Stimulated activated CD4-positive, alpha-beta T cell treated with anti-CD3 and anti-CD28 coated beads, Interleukin-15, amount 100 ng/mL, for 48 hours (primary cell): ENCODE results near the gene C1orf216.
A peak's percentile ranks its signal among the peaks of the same experiment; 100 is the strongest.
"Not testable (repeated sequence)": the region's sequence is repeated elsewhere in the genome, so short reads cannot be mapped to it uniquely, and the experiment has no call there.

Source experiments
- DNase-seq, 2 donors: peaks; one replicate each; pipeline ENCODE4 v3.0.0-alpha.2; 2020; ENCODE audit warnings: low read depth in 2 of 2

The C1orf216 gene, protein sequence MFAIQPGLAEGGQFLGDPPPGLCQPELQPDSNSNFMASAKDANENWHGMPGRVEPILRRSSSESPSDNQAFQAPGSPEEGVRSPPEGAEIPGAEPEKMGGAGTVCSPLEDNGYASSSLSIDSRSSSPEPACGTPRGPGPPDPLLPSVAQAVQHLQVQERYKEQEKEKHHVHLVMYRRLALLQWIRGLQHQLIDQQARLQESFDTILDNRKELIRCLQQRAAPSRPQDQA

DNA sequence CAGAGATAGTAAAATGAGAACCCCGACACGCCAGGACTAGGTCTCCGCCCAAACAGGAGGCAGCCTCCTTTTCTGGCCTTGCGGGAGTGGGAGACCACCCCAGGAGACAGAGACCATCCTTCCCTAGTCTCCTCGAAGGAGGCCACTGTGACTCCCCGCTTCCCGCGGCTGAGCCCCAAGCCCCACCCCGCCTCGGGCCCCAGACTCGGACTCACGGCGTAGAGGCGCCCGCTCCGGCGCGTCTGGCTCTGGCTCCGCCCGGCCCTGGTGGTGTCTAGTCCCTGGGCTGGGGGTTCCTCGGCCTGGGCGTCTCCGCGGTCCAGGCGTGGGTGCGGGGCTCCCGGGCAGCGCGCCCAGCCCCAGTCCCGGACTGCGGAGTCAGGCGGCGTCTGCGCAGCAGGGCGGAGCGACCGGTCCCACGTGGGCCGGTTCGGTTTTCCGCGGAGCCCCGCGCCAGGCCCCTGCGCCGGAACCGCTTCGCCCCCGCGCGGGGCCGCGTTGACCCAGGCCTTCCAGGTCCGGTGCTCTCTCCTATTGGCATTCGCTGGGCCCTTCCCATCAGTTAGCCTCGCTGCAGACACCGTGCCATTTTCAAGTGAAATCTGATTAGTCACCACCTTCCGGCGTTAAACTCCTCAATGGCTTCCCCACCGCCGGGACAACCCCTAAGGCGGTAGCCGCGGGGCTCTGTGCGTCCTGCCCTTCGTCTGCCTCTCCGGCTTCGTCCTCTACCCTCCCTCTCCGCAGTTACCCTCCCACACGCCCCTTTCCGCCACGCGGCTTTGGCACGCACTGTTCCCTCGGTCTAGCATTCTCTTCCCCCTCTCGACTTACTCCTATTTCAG is at the start of gene C1orf216:
Gene C1orf216, minus strand, starts transcription at position 393 of the 845 bp plus-strand sequence. CDS start 2,563 bp downstream, outside the sequence.
- peak; percentile 72 for DNase-seq

DNA sequence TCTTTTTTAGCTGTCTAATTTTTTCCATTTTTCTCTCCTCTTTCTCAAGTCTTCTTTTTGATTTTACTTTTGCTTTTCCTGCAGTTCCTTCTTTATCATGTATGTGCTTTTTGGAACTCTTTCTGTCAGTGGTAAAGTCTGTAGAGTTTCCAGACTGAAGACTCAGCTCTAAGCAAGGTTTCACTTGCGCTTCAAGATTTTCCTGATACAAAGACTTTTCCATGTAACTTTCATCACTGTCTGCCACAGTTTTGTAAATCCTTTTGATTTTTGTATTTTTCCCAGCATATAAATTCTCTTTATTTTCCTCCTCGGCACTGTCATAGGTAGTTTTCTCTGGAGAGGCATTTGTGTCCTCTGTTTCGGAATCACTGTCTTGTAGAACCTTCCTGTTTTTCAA is 45.6 kb upstream of the C1orf216 start:
- DNase-seq: no peak

DNA sequence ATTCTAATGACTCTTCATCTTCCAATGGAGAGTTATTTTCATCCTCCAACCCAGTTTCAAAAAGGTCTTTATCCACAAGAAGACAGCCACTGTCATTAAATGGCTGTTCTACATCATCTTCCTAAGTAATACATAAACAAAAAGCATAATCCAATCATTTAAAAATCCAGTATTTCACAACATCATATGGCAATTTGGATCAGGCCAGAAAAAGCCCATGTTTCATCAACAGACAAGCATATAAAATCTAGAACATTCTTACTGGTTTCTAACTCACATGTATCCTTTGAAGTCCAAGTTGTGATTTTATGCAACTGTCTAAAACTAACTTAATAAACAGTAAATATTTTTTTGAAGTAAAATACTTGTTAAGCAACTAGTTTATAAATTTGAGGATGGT is 44.5 kb upstream of the C1orf216 start:
- DNase-seq: no peak

DNA sequence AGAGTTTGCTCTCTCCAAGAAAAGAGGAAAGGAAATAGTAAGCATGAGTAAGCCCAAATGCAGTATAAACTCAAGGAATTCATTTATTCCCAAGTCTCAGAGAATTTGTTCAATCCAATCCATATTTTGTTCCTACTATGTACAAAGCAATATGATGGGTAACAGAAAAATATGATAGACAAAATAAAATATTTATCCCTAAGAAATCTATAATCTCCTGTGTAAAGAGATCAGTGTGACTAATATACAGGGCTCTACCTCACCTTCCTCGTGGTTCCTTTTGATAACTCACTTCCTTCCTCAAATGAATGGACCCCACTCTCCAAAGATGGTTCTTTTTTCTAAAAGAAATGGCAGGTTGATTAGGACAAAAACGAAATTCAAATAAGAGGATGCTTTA is 43.5 kb upstream of the C1orf216 start:
- DNase-seq: no peak

DNA sequence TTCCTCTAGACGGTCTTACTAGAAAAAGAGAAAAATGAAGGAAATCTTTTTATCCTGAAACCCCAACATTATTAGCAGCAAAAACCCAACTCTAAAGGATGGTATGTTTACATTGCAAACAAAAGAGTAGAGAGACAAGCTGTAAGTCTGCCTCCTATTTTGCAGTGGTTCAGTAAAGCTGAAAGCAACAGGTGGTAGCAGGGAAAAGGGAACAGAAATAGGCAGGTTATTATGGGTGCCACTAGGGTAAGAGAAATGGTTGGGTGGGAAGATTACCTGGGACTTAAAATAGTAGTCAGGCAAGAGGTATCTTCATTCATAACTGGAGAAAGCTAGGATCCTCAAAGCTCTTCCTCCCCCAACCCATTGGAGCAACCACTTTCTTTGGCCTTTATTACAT is 37.4 kb upstream of the C1orf216 start:
- DNase-seq: no peak

DNA sequence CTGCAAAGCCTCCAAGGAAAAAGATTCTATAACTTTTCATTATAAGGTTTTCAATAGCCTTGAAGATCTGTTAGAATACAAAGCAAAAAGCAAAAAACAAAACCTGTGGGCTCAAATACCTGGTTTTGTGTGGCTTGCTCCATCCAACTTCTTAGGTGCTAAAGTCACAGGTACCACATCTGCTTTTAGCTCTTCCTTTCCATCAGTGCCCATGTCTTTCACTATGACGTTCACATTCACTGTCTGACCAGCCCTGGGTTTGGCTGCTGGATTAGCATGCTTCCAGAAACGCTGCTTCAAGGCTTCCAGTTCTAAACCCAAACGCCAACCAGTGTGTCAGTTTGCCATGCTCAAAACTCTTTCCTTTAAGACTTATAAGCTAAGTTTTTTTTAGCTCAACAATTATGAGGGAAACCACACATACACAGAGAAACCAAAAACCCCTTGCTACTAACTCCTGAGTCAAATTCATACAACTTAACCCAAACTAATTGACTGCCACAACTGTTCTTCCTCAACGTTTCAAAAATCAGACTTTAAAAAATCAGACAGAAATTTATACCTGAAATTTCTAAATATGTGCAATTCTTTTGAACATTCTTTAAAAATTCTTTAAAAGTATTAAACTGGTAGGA is 35.1 kb upstream of the C1orf216 start:
- no peak for DNase-seq

DNA sequence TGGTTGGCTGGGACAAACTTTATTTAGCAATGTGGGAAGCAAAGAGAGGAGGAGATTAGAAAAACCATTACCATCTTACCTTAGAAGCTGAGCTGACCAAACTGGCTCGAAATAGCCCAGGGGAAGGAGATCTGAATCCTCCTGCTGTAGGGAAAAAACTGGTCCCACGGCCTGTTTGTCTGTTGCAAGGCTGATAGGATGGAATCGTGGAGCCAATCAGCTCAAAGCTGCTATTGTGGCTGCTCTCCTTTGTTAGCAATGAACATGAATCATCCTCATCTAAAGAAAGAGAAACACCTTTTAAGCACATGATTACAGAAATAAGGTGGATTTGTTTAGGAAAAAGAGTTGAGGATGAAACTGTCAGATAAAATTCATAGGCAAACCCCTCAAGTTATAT is 29.6 kb upstream of the C1orf216 start:
- no peak for DNase-seq

DNA sequence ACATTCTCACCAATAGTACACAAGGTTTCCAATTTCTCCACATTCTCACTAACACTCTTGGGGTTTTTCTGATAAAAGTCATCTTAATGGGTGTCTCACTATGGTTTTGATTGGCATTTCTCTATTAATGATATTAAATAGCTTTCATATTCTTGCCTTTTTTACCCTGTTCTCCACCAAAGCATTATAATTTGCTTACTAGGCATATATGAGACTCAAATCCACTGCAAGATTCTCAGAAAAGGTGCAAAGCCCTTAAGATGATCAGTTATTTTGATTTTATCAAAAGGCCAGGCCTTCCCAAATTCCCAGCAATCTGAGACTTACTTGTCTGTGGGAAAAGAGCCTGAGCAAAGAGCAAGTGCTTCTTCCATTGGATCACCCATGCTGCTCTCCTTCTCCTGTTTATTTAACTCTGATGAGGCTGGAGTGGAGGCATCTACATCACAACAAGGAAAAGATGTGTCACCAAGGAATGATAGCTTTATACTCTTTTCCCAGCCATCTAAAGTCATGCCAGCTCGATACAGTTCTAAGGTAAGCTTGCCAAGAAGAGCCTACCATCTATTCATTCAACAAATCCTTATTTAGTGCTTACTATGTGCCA is 26.5 kb upstream of the C1orf216 start:
- DNase-seq: no peak

DNA sequence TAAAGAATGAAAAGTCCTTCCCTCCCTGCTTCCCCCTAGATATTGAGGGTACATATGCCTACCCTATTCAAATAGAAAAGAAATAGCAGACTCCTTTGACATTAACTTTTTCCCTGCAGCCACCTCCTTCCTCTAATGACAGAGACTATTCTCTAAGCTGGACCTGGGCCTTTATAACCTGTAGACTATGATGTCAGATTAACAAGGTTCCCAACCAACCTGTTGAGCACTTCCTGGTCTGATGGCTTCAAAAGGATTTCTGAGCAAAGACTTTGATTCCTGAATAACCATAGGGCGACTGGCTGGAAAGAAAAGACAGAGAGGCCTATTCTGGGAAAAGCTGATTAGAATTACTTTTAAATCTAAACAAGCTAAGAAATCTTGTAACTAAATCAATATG is 18.4 kb upstream of the C1orf216 start:
- DNase-seq: no peak

DNA sequence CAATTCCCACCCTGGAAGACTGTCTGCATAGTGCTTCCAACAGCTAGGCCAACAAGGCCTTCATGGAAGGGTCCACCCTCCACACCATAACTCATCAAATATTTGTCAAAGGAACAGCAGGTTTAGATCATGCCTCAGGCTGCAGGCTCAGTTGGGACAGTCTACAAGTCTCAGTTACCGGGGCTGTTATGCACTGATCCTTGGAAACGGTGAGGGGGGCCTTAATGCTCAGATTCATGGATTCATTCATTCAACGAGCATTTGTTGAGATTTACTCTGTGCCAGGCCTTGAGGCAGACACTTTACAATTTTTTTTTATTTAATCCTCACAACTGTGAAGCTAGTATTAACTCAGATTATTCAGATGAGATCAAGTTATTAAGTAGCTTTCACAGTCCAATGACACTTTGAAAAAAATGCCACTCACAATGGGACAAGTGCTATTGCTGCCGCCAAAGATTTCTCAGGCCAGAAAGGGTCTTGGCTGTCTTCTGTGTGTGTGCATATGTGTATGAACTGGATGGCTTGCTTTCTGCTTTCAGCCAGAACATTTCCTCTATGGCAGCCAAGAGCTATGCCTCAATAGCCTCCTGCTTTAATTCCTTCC is 8.9 kb upstream of the C1orf216 start:
- no peak for DNase-seq

DNA sequence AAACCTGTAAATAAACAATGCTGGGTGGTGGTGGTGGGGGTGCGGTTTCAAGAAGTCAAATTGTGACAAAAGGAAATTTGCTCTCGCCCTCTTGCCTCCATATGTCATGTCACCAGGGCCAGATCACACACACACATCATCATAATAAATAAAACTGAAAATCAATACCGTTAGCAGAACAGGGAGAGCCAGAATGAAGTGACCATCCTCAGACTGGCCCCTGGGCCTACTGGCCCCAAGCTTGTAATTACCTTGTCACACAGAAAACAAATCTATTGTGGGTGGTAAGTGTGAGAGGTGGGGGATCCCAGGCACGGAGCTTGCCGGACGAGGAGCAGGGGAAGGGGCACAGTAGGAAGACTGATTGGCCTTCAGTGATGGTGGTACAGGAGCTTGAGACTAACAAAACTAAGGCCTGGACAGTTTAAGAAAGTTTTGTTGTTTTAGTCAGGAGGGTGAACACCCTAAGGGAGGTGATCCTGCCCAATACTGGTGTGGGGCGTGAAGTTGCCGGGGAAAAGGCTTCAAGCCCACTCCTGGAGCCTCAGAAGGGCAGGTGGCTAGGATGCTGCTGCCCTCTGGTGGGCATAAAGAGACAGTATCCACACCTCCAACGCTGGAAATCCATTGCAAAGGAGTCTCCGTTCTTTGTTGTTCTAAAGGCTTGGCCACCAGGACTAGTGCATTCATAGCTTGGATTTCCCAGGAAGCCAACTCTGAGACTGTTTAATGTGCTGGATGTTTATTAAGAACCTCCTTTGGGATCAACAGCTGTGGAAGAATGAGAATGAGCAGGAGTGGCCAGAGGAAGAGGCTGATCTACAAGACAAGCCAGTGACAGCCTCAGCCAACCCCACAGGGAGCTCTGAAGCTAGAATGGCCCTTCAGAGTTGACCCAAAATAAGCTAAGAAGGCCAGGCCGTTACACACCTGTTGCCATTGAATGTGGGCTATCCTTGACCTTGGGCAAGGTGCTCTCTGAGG is 8.1 kb upstream of the C1orf216 start:
- peak in 1 of 2 donors; percentile 20 for DNase-seq

DNA sequence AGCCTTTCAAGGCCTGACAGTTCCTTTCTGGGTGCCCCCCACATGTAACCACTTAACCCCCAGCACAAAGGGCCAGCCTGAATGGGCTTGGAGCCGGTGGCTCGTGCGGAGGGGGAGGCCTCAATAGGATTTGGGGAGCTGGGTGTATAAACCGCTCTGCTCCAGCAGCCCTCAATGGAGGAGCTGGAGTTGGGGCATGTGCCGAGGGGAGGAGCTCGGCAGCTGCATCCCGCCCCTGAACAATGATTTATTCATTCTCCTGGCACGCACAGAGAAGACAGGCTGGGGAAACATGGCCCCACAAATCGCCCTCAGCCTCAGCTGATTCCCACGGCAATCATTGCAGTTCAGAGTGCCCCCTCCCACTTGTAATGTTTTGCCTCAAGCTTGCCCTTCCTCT is 6.9 kb upstream of the C1orf216 start:
- no peak for DNase-seq

DNA sequence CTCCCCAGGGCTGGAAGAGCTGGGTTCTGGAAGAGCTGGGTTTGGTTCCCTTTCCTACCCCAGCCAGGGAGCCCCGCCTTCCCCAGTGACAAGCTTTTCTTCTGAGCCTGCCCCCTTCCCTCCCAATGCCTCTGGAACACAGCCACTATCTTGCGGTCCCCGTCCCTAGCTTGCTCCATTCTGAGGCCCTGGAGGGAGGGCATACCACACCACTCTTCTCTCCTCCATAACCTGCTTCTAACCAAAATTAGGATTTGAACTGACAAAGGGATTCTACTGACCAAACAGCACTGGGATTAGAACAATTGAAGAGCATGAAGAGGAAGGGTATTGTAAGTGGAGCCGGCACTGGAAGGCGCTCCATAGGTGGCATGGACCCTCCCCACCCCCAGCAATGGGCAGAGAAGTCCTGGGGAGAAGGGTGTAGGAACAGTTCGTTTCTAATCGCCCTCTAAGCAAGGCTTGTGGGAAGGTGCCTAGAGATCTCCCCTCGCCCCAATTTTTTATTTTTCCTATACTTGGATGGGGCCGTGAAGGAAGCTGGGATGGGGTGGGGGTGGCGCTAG is 690 bp downstream of the C1orf216 start:
- DNase-seq: no peak

DNA sequence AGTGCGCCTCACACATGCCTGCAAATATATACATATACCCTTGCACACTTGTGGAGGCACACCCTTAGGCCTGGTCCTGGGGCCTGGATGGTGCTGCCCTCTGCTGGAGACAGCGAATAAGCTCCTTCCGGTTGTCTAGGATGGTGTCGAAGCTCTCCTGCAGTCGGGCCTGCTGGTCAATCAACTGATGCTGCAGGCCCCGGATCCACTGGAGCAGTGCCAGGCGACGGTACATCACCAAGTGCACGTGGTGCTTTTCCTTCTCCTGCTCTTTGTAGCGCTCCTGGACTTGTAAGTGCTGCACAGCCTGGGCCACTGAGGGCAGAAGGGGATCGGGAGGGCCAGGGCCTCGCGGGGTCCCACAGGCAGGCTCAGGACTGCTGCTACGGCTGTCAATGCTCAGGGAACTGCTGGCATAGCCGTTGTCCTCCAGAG is 3.1 kb downstream of the C1orf216 start:
- peak; percentile 59 to 76 for DNase-seq

DNA sequence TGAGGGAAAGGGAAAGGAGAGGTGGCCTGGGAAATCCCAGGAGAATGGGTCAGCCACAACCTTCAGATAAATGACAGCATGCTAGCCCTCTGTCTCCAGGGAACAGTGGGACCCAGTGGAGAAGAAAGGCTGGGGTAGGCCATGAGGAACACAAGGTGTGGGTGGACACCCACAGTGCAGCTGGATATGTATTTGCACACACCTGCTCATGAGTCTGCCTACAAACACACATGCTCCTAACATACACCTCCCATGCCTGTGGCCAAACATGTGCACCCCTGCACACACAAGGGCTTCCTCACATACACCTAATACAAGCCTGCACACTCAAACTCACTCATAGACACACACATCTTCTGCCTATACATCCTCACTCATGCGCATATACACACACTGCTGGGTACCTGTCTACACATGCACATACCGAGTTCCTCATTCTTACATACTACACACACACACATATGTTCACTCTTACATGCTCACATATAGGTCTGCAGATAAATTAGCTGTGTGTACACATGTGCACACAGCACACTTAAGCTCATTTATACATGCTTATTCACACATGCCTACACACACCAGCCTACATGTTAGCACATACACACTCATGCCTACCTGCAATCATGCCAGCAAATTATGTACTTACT is 3.6 kb downstream of the C1orf216 start:
- DNase-seq: no peak

DNA sequence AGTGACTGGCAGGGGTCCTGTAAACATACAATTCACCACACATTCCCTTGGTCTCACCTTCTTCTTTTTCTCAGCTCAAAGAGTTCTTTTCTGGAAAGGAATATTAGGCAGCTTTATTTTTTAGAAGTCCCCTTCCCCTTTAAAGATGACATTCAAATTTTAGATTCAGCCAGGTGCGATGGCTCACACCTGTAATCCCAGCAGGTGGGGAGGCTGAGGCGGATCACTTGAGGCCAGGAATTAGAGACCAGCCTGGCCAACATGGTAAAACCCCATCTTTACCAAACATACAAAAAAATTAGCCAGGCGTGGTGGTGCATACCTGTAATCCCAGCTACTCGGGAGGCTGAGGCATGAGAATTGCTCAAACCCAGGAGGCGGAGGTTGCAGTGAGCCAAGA is 7.6 kb downstream of the C1orf216 start:
- DNase-seq: not testable (repeated sequence)

DNA sequence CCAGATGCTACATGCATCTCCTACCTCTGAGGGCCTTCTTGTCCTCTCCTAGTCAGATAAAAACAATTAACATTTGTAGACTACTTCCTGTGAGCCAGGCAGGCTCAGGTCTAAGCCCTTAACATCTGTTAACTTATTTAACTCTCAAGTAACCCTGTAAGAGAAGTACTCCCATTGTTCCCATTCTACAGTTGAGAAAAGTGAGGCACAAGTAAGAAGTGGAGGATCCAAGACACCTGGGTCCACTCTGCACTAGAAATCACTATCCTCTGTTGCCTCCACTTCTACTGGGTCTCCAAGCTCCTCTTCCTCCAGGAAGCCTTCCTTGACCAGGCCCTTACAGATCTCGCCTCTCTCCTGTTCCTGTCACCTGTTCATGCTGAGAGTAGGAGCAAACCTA is 9.7 kb downstream of the C1orf216 start:
- no peak for DNase-seq

DNA sequence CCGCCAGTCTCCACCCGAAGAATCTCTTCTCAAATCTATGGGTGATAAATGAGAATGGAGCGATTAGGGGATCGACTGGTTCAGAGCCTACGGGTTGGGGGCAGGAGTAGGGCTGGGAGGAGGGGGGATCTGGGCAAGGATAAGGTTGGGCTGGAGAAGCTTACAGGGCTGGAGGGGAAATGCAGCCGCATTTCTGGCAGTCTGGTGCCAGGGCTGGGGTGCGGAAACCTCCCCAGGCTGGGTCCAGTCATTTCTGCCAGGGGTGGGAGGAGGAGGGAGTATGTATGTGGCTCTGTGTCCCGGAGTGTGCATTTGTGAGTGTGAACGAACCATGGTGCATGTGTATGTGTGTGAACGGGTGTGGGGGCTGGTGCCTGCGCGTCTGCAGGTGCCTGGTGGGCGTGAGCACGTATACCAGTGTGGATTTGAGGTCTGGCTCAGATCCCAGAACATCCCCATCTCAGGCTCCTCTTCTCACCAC is 10.2 kb downstream of the C1orf216 start:
- DNase-seq: no peak

DNA sequence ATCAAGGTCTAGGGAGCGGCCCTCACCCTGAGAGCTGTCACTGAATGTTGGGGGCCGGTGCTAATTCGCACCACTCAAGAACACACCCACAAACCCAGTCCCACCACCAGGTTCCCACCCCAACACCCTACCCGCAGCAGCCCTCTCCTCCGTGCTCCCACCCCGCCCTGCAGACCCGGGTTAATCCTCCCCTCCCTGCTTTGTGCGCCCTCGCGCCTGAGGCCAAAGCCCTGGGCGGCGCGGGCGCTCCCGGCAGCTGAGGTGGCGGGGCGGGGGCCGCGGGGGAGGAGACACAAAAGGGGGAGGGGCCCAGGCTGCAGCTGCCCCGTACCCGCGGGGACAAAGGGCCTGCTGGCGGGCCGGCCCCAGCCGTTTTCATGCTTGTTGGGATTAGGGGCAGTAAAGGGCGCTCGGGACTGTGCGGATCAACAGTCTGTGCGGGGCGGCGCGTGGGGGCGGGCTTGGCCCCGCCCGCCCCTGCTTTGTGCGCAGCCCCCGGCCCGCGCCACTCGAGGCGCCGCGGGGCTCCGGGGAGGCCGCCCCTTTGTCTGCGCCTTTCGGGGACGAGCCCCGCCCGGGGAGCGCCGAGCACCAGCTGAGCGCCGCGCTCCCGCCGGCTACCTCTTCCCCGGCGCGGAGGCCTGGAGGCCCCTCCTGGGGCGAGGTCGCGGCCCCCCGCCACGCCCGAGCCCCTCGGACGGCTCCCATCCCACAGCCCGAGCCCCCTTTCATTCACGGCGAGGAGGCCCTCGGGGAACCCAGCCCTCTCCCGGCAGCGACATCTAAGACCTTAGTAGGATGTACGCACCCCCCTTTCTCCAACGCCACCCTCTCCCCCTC is 10.9 kb downstream of the C1orf216 start:
- DNase-seq: no peak
